GM11168 (cell line): Measurements from ENCODE around the gene KBTBD12.

Experiments
- in situ Hi-C: fragments of 300-500 bp; cut with MboI; formaldehyde crosslinking; loops from one replicate; pipeline ENCODE4 v1.12.0; 2022; ENCODE audit warnings: low sequenced_read_pairs; ENCODE audit not compliant: unreplicated experiment

Gene KBTBD12

GRCh38 chr3:127982155-127982554 is 67.1 kb downstream of the KBTBD12 start:
- in situ Hi-C loops: no loop called here

- in situ Hi-C loops: no loop called here
These were observed 69.4 kb downstream of the KBTBD12 start for GRCh38 chr3:127984241-127984975.

- in situ Hi-C loops: no loop called here
These were observed 70.2 kb downstream of the KBTBD12 start for GRCh38 chr3:127985216-127985615.

- in situ Hi-C loops: no loop called here
These were observed 70.7 kb downstream of the KBTBD12 start for GRCh38 chr3:127985655-127986225.

GRCh38 chr3:127986803-127987202 is 71.8 kb downstream of the KBTBD12 start:
- in situ Hi-C loops: no loop called here

- in situ Hi-C loops: no loop called here
These were observed 72.4 kb downstream of the KBTBD12 start for GRCh38 chr3:127987309-127987995.

GRCh38 chr3:127988770-127989557 is 73.9 kb downstream of the KBTBD12 start:
- in situ Hi-C loops: no loop called here

GRCh38 chr3:127990051-127990450 is 75.0 kb downstream of the KBTBD12 start:
- in situ Hi-C loops: no loop called here

- in situ Hi-C loops: no loop called here
These were observed 75.4 kb downstream of the KBTBD12 start for GRCh38 chr3:127990461-127990860.

GRCh38 chr3:127991251-127991650 is 76.2 kb downstream of the KBTBD12 start:
- in situ Hi-C loops: no loop called here

GRCh38 chr3:127991681-127992080 is 76.6 kb downstream of the KBTBD12 start:
- in situ Hi-C loops: no loop called here

GRCh38 chr3:127992127-127992526 is 77.1 kb downstream of the KBTBD12 start:
- in situ Hi-C loops: no loop called here

GRCh38 chr3:127994011-127994410 is 79.0 kb downstream of the KBTBD12 start:
- in situ Hi-C loops: no loop called here

GRCh38 chr3:127997016-127997415 is 82.0 kb downstream of the KBTBD12 start:
- in situ Hi-C loops: no loop called here

GRCh38 chr3:127997961-127998360 is 82.9 kb downstream of the KBTBD12 start:
- in situ Hi-C loops: no loop called here

GRCh38 chr3:127998596-127998995 is 83.6 kb downstream of the KBTBD12 start:
- in situ Hi-C loops: no loop called here

- in situ Hi-C loops: no loop called here
These were observed 84.6 kb downstream of the KBTBD12 start for GRCh38 chr3:127999509-128000106.

GRCh38 chr3:128001576-128001975 is 86.5 kb downstream of the KBTBD12 start:
- in situ Hi-C loops: no loop called here

GRCh38 chr3:128004661-128005060 is 89.6 kb downstream of the KBTBD12 start:
- in situ Hi-C loops: no loop called here
